Measurements from ENCODE around the gene FFAR1.

DNA sequence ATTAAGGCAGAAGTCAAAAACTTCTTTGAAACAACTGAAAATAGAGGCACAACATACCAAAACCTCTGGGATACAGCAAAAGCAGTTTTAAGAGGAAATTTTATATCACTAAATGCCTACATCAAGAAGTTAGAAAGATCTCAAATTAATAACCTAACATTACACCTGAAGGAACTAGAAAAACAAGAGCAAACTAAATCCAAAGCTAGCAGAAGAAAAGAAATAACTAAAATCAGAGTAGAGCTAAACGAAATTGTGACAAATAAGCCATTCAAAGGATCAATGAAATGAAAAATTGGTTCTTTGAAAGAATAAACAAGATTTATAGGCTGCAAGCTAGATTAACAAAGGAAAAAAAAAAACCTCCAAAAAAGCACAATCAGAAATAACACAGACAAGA is 20.7 kb downstream of the FFAR1 start:
- TF ChIP-seq CTCF (conservative IDR thresholded peaks at IDR 0.05) (no peak), ZFX (IDR thresholded peaks at IDR 0.05) (no peak)

Measured in C4-2B (cell line).